Heart left ventricle (tissue), 16 donors: ENCODE data around the gene ELMOD3. TPM values are rescaled to one million over a fixed set of nuclear protein-coding genes. Genes with fewer than 3 reads are reported as not detected.

Experiments
- ATAC-seq, 4 donors: fragments of 200-7000 bp; cut with Tn5 transposase; one replicate each; pipeline ENCODE4 v1.9.1; 2020 to 2022; ENCODE audit warnings: moderate library complexity in 4 of 4, mild to moderate bottlenecking in 3 of 4, moderate number of reproducible peaks in 1 of 4
- DNase-seq, 5 donors: peaks; one replicate each; pipeline ENCODE4 v3.0.0-alpha.2; 2020
- H3K27ac ChIP-seq, 12 donors: fragments of 200-600 bp; sonication (generic) in 4 of 12; one replicate each; pipeline versions ENCODE4 v1.5.0 to v1.8.0; 2016 to 2022; ENCODE audit warnings: mild to moderate bottlenecking in 2 of 12
- H3K27me3 ChIP-seq, 9 donors: fragments of 200-600 bp; sonication (generic) in 2 of 9; one replicate each; pipeline versions ENCODE4 v1.5.1 to v1.8.0; 2016 to 2022; ENCODE audit warnings: mild to moderate bottlenecking in 3 of 9
- H3K36me3 ChIP-seq, 9 donors: fragments of 200-600 bp; sonication (generic) in 2 of 9; one replicate each; pipeline versions ENCODE4 v1.5.0 to v1.8.0; 2018 to 2022; ENCODE audit warnings: mild to moderate bottlenecking in 2 of 9
- H3K4me1 ChIP-seq, 12 donors: fragments of 200-600 bp; sonication (generic) in 4 of 12; one replicate each; pipeline versions ENCODE4 v1.5.0 to v1.8.0; 2016 to 2022; ENCODE audit warnings: mild to moderate bottlenecking in 3 of 12
- H3K4me3 ChIP-seq, 12 donors: fragments of 200-600 bp; sonication (generic) in 4 of 12; one replicate each; pipeline versions ENCODE4 v1.5.0 to v1.8.0; 2017 to 2022; ENCODE audit warnings: mild to moderate bottlenecking in 9 of 12, moderate library complexity in 4 of 12
- H3K9me3 ChIP-seq, 12 donors: fragments of 200-600 bp; sonication (generic) in 4 of 12; one replicate each; pipeline versions ENCODE4 v1.5.0 to v1.8.0; 2016 to 2022; ENCODE audit warnings: mild to moderate bottlenecking in 1 of 12
- POLR2A ChIP-seq, 2 donors: fragments of 450-650 bp; IDR thresholded peaks; one replicate each; pipeline ENCODE4 v1.6.1; 2017; ENCODE audit warnings: antibody characterized with exemption in 2 of 2, mild to moderate bottlenecking in 2 of 2, moderate library complexity in 2 of 2
- WGBS, 4 donors: extraction: QIAGEN DNeasy Blood & Tissue Kit in 2 of 4; methylation state at CpG; one replicate each; pipeline versions ENCODE4 v1.1.5 to v1.1.7; 2013 to 2018; 5-methylcytosine and 5-hydroxymethylcytosine counted together
- intact Hi-C, 10 donors: fragments of 100-400 bp; cut with DNase I; formaldehyde crosslinking; loops; one replicate each; pipeline versions ENCODE4 v1.11.1 to v1.14.2; 2022
- polyA plus RNA-seq, 2 donors: library from polyadenylated mRNA; stranded (reverse); fragments of 200-250 nt; gene quantifications; one replicate each; pipeline ENCODE4 v1.2.3, GENCODE V29; 2013
- total RNA-seq, 9 donors: library from RNA; depleted of rRNA in 2 of 9; stranded (reverse); fragments of >200 nt in 2 of 9; fragmentation: NEBNext Ultra II Directional in 3 of 9; extraction: Animal tissue kit (Norgen Biotek cat#: 25700) in 3 of 9; gene quantifications; one replicate each; pipeline versions ENCODE4 v1.1.0 to v1.2.4, GENCODE V29; 2016 to 2023
- TF ChIP-seq, protein P1 (sequence below), 12 donors: fragments of 200-600 bp; sonication (generic) in 4 of 12; IDR thresholded peaks; one replicate each; pipeline versions ENCODE4 v1.5.0 to v1.8.0; 2018 to 2022; ENCODE audit warnings: antibody characterized with exemption in 12 of 12, mild to moderate bottlenecking in 5 of 12
- donor health status: ischemic (EF 13 %, LVEDD 7.1; RV severe dilation, severe dysfunction).
- donor health status: healthy with polysubstance abuse.
- donor health status: DM: no; HTN: yes; CAD: no.
- donor health status: DM: no; HTN: no; CAD: no.
- donor health status: ischemic (EF 25% LVEDD 6.9; RV normal size, moderate dysfunction).
- donor health status: ischemic (EF 25% LVEDD 5.7; RV mildly dilated, moderate dysfunction).
- donor health status: healthy.
- donor health status: DM: yes; HTN: yes; CAD: no.
- donor health status: ischemic (EF 35%, LVEDD 5.7; RV mildly dilated, moderate dysfunction).
- donor health status: nonischemic (EF 11% LVEDD 7.7; RV severe dilation, severe dysfunction).
- donor health status: DM: yes; HTN: yes; CAD: no.
- donor health status: PGD.
- donor health status: ischemic (EF 29% LVEDD 5.4; RV normal size, mild dysfunction).
- donor health status: nonischemic (EF 23%, LVEDD 6.1; RV moderate dilation, normal function).

Gene ELMOD3
- total and polyA plus RNA-seq, 11 donors: 6.0 to 18.0 (median 10.2) TPM

- 84 to 90% (median 88%) methylated on average over 7 to 11 of the region's 11 CpGs for WGBS, 4 donors
- intact Hi-C loops: no loop called here
- Histone ChIP-seq H3K4me1 (no peaks in the 10 kb centered on the region), H3K27me3 (no peaks in the 10 kb centered on the region), H3K4me3 (no peak overlapping the region), H3K27ac (no peak overlapping the region), H3K36me3 (peaks cover 0 to 92% (median 50%) of the 10 kb centered on the region in 9 donors), H3K9me3 (no peaks in the 10 kb centered on the region)
- ATAC-seq (peak in 3 of 4 donors; percentile 50 to 59 (median 57)), DNase-seq (peak; percentile 29 to 80 (median 50))
- TF ChIP-seq, protein P1, sequence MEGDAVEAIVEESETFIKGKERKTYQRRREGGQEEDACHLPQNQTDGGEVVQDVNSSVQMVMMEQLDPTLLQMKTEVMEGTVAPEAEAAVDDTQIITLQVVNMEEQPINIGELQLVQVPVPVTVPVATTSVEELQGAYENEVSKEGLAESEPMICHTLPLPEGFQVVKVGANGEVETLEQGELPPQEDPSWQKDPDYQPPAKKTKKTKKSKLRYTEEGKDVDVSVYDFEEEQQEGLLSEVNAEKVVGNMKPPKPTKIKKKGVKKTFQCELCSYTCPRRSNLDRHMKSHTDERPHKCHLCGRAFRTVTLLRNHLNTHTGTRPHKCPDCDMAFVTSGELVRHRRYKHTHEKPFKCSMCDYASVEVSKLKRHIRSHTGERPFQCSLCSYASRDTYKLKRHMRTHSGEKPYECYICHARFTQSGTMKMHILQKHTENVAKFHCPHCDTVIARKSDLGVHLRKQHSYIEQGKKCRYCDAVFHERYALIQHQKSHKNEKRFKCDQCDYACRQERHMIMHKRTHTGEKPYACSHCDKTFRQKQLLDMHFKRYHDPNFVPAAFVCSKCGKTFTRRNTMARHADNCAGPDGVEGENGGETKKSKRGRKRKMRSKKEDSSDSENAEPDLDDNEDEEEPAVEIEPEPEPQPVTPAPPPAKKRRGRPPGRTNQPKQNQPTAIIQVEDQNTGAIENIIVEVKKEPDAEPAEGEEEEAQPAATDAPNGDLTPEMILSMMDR (IDR thresholded peaks at IDR 0.05): peak; percentile 22 to 66 (median 49)
- no peak for TF ChIP-seq POLR2A (IDR thresholded peaks at IDR 0.05)
Observed at GRCh38 chr2:85390941-85391669, 36.5 kb downstream of the ELMOD3 start.

DNA sequence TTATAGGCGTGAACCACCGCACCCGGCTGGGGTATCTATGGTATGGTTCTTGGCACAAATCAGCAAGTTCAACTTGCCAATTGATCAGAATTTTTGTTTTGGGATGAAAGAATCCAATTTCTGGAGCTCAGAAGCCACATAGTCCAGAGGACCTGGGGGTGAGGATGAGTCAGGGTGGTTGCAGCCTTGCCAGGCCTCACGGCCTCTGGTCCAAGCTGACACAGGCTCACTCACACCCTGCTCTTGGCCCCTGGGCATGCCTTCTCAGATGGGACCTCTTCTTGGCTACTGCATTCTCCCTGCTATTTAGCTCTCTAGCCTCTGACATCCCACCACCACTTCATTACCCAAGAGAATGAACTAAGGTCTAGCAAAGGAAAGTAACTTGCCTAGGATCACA lies 39.3 kb downstream of the ELMOD3 start:
- ATAC-seq: no peak
- TF ChIP-seq, protein P1 (IDR thresholded peaks at IDR 0.05): no peak
- no peak for TF ChIP-seq POLR2A (IDR thresholded peaks at IDR 0.05)
- H3K4me3 ChIP-seq: no peak overlapping the region
- H3K9me3 ChIP-seq: no peaks in the 10 kb centered on the region
- intact Hi-C loops: no loop called here
- peaks cover 0 to 8% (median 0%) of the 10 kb centered on the region in 12 donors for H3K4me1 ChIP-seq
- no peak overlapping the region for H3K27ac ChIP-seq
- H3K36me3 ChIP-seq: peaks cover 0 to 75% (median 26%) of the 10 kb centered on the region in 9 donors
- no peak for DNase-seq
- 88 to 96% (median 94%) methylated on average over 4 of the region's 4 CpGs for WGBS, 4 donors
- H3K27me3 ChIP-seq: no peaks in the 10 kb centered on the region

- Histone ChIP-seq H3K4me1 (peaks cover 0 to 8% (median 0%) of the 10 kb centered on the region in 12 donors), H3K9me3 (no peaks in the 10 kb centered on the region), H3K4me3 (no peak overlapping the region), H3K36me3 (peaks cover 0 to 71% (median 22%) of the 10 kb centered on the region in 9 donors), H3K27ac (no peak overlapping the region), H3K27me3 (no peaks in the 10 kb centered on the region)
- no peak for TF ChIP-seq POLR2A (IDR thresholded peaks at IDR 0.05)
- TF ChIP-seq, protein P1 (IDR thresholded peaks at IDR 0.05): no peak
- DNase-seq (no peak), ATAC-seq (no peak)
- intact Hi-C loops: no loop called here
- 83 to 96% (median 90%) methylated on average over 3 to 4 of the region's 4 CpGs for WGBS, 4 donors
Observed at GRCh38 chr2:85394261-85394681, 39.7 kb downstream of the ELMOD3 start.

- intact Hi-C loops: no loop called here
- Histone ChIP-seq H3K27me3 (no peaks in the 10 kb centered on the region), H3K27ac (no peak overlapping the region), H3K4me1 (peaks cover 0 to 8% (median 0%) of the 10 kb centered on the region in 12 donors), H3K9me3 (no peaks in the 10 kb centered on the region), H3K36me3 (peaks cover 0 to 68% (median 15%) of the 10 kb centered on the region in 9 donors), H3K4me3 (no peak overlapping the region)
- ATAC-seq: no peak
- TF ChIP-seq, protein P1 (IDR thresholded peaks at IDR 0.05): no peak
- no peak for DNase-seq
- 87 to 100% (median 90%) methylated on average over 3 to 6 of the region's 6 CpGs for WGBS, 4 donors
Observed at GRCh38 chr2:85394976-85395375, 40.4 kb downstream of the ELMOD3 start.
